Measurements from ENCODE around the gene CH25H.
"Not testable (repeated sequence)": the region's sequence is repeated elsewhere in the genome, so short reads cannot be mapped to it uniquely, and the experiment has no call there.

CH25H gene, protein sequence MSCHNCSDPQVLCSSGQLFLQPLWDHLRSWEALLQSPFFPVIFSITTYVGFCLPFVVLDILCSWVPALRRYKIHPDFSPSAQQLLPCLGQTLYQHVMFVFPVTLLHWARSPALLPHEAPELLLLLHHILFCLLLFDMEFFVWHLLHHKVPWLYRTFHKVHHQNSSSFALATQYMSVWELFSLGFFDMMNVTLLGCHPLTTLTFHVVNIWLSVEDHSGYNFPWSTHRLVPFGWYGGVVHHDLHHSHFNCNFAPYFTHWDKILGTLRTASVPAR

GRCh38 chr10:89207181-89207800 lies at the start of gene CH25H:
Gene CH25H (minus strand): TSS chr10:89207317. CDS start chr10:89207292, 25 bp downstream.
- DNase-seq, result peak; percentile 21 to 28

- no peak for DNase-seq
These were observed 49.2 kb upstream of the CH25H start for GRCh38 chr10:89256340-89256739.

- DNase-seq, result no peak
These were observed 48.7 kb upstream of the CH25H start for GRCh38 chr10:89255793-89256192.

GRCh38 chr10:89255091-89255579 lies 48.0 kb upstream of the CH25H start:
- DNase-seq, result not testable (repeated sequence)

GRCh38 chr10:89252225-89252585 lies 45.1 kb upstream of the CH25H start:
- DNase-seq, result no peak

DNA sequence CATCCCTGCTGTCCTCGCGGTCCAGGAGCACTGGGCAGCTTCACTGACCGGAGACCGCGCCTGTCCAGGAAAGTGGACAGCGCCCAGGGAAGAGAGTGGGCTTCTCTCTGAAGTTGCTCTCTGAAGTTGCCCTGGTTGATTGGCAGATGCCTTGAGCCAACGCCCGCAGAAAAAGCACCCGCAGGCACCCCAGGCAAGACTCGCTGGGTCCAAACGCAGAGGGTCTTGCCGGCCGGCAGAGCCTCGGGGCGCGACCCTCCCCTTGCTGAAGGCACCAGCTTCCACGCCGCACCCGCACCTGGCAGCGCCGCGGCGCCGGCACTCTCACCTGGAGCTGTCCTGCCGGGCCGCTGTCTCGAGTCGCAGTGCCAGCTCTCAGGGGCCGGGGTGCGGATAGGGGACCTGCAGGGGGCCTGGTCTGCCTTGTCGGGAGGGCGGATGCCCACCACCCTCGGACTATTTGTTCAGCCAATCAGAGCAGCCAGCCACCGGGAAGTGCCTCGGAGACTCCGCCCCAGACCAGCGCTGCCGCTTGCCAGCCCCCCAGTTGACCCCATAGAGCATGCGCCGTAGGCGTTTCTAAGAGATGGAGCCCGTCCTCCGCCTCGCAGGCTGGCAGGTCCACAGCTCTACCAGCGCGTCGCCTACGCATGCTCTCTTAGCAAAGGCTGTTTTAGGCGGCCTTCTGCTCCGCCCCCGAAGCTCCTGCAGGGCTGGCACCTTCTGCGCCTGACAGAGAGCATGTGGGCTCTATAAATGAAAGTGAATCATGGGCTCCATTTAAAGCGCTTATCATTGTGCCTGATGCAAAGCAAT lies 44.5 kb upstream of the CH25H start, which contains the start of gene LIPA:
TSS of gene LIPA (minus strand) at position 367 of the 816 bp plus-strand sequence. CDS start 4,127 bp downstream, outside the sequence.
- DNase-seq, result peak; percentile 98 to 99

DNA sequence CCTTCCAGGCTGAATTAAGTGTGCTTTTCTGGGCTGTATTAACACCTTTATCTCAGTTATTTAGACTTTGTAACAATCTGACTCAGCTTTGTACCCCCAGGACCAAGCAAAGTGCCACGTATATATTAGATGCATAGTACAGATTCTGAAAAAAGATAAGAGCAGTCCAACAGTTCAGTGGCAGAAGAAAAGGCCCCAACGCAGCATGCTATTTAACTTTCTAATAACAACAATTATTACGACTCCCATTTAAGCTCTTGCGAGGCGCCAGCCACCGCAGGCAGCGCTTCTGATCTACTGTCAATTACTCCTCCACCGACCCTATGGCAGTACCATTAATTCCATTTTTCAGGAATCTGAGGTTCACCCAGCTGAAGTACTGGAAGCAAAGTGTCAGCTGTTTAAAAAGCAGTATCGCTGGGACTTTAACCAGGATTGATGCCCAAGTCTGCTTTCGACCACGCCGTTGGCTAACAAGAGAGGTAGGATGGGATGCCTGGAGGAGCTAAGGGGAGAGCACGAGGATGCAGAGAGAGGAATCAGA lies 43.8 kb upstream of the CH25H start:
- DNase-seq, result no peak

GRCh38 chr10:89248990-89249389 lies 41.9 kb upstream of the CH25H start:
- DNase-seq, result no peak

- not testable (repeated sequence) for DNase-seq
These were observed 40.5 kb upstream of the CH25H start for GRCh38 chr10:89247623-89248022.

DNA sequence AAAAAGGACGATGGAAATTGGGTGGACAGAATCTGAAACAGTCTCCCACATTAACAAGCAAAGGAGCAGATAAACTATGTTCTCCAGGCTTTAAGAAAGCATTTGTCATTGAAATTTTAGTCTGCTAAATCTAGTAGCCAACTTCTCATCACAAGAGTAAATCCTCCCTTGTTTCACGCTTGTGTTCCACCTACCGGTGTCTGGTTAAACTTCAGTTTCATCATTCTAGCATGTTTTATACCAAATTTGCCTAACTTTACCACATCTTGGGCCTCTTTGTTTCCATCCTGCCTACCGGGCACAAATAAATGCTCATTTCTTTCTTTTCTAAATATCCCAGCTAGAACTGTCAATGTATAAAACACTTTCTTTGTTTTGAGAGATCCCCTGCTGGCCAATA lies 38.7 kb upstream of the CH25H start:
- DNase-seq, result no peak

DNA sequence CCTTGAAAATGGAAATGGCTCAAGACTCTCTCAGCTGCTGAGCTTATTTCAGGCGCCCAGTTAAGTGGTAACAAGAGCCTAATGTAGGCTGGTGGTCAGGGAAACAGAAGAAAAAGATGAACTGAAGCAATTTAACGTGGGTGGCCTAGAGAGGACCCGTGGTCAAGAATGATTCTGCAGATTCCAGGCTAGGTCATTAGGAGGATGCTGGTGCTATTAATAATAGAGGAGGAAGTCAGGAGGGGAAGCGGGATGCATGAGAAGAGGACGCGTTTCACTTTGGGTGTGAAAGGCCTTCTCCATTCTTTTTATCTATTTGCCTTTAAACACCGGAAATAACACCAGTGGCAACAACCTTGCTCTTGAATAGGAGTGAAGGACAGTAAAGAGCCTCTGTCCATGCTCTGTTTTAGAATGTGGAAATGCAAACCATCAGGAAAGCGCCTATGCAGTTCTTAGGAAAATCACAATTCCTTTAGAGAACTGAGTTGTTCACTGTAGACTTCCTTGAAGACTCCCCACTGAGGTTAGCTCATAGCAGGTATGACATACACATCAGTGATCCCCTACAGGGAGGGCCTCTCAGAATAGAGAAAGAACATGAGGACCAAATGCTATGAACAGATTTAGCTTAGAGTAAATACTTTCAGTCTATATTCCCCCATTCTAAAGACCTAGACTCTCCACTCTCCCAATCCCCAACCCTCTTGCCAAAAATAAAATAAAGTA lies 35.9 kb upstream of the CH25H start:
- DNase-seq, result peak in 1 of 2 donors; percentile 16

DNA sequence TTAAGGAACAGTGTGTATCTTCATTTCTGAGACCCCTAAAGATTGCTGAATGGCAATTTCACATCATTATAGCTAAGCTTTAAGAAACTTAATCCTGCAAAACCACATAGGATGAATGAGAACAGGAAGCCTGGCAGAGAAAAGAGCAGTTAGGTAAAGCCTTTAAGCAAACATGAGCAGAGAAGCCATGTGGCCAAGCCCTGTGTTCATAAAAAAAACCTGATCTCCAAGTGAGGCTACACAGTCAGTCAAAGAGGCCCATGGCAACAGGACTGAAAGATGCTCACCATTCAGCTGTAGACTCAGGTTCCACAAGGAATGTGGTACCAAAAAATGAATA lies 35.2 kb upstream of the CH25H start:
- no peak for DNase-seq

DNA sequence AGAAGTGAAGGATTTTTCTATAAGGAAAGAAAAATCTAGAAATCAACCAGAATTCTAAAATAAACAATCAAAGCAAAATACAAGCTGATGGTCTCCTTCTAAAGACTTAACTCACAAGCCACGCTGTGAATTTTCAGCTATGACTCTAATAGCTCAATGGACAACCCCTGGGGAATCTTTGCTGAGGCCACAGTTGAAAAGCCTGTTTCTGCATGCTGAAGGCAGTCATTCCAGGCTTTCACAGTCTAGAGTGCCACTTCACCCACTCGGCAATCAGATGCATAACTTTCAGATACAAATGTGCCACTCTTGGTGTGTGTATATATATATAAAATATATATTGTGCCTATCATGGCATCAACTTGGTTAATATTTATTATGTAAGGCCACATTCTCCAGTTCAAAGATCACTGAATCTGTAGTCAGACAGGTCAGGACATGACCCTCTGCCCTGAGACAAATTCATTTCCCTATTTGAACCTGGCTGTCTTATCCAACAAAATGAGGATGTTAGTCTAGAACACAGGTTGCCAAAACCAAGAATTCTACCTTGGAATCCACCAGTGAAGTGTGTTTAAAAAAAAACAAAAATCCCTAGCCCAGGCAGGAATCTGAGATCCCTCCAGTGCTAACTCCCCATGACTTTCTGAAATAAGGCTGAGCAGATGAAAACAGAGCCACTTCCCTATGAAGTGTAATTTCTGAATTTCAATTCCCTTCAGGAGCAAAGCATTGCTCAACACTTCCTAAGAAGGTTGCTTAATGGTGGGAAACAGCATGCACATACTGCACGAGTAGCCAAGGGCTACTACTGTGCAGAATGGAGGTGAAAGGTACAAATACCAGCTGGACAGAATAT lies 34.6 kb upstream of the CH25H start:
- no peak for DNase-seq

- DNase-seq, result no peak
These were observed 33.9 kb upstream of the CH25H start for GRCh38 chr10:89241026-89241425.

GRCh38 chr10:89240519-89240918 lies 33.4 kb upstream of the CH25H start:
- DNase-seq, result no peak

GRCh38 chr10:89238956-89239644 lies 32.0 kb upstream of the CH25H start:
- DNase-seq, result no peak

- no peak for DNase-seq
These were observed 30.7 kb upstream of the CH25H start for GRCh38 chr10:89237849-89238248.

GRCh38 chr10:89236226-89236797 lies 29.2 kb upstream of the CH25H start:
- no peak for DNase-seq

GRCh38 chr10:89235073-89235798 lies 28.1 kb upstream of the CH25H start:
- peak in 1 of 2 donors; percentile 55 for DNase-seq

- DNase-seq, result no peak
These were observed 25.9 kb upstream of the CH25H start for GRCh38 chr10:89233033-89233432.

All from CD4-positive, alpha-beta T cell treated with Interleukin-1 beta for 1 hour (primary cell).